ENCODE results near the gene CDA. TPM values are rescaled to one million over a fixed set of nuclear protein-coding genes. Genes with fewer than 3 reads are reported as not detected.

CDA gene
- total and polyA plus RNA-seq, 2 experiments from 2014 or later, result 2.5 to 13.6 TPM

GRCh38 chr1:20578062-20578461, 10.8 kb upstream of the CDA start (continued):
- TF ChIP-seq ZNF462 (CRISPR knock-in tag; IDR thresholded peaks at IDR 0.05) (no peak), EZH2phosphoT487 (IDR thresholded peaks at IDR 0.05; ENCODE audit: unreplicated experiment) (no peak), ETS1 (IDR thresholded peaks at IDR 0.05) (no peak)

- DNase-seq (ENCODE audit: low spot score), result no peak
- H4K20me1 ChIP-seq (replicated peaks; ENCODE audit: insufficient read depth), result no peaks in the 10 kb centered on the region
- H3K79me2 ChIP-seq (replicated peaks; ENCODE audit: insufficient read depth), result no peaks in the 10 kb centered on the region
- no peaks in the 10 kb centered on the region for H3K36me3 ChIP-seq (ENCODE audit: insufficient read depth)
- H3K27me3 Mint-ChIP-seq (ENCODE audit: insufficient read depth, low read depth, poor library complexity), result peaks cover 8% of the 10 kb centered on the region
- H3K4me3 Mint-ChIP-seq, result no peak overlapping the region
- no peak for ATAC-seq
- no peaks in the 10 kb centered on the region for H3F3A ChIP-seq (replicated peaks; ENCODE audit: low read depth)
- no peak overlapping the region for H3K27ac Mint-ChIP-seq
- no peaks in the 10 kb centered on the region for H3K9me2 ChIP-seq (ENCODE audit: insufficient read depth)
- H3K4me1 Mint-ChIP-seq, result peaks cover 2% of the 10 kb centered on the region; the same call in 1 of the 3 replicates
- no peak overlapping the region for H3K4me2 ChIP-seq
- H3K36me3 Mint-ChIP-seq (ENCODE audit: low read depth), result no peaks in the 10 kb centered on the region
- H3K9me3 Mint-ChIP-seq, result no peaks in the 10 kb centered on the region; the same call in 2 of the 3 replicates
- no peak overlapping the region for H3K27ac ChIP-seq (ENCODE audit: low read depth)
- 0 out of 2 replicates have a peak overlapping the region, but pooled peaks have one; percentile 63 for H2AFZ ChIP-seq
- no peaks in the 10 kb centered on the region for H3K4me1 ChIP-seq (ENCODE audit: insufficient read depth)
- H3K27me3 ChIP-seq (ENCODE audit: insufficient read depth), result no peaks in the 10 kb centered on the region
- H3K4me3 ChIP-seq, result no peak overlapping the region
- TF ChIP-seq REST (IDR thresholded peaks at IDR 0.05; ENCODE audit: unreplicated experiment) (no peak), JUNB (IDR thresholded peaks at IDR 0.05; ENCODE audit: unreplicated experiment) (no peak), STAT1 (IDR thresholded peaks at IDR 0.05; ENCODE audit: unreplicated experiment) (no peak)
Observed at GRCh38 chr1:20578721-20579395, 10.0 kb upstream of the CDA start.

All from GM23338 (cell line).